HCT116 (cell line): ENCODE measurements around the gene CAPN1. TPM values are rescaled to one million over a fixed set of nuclear protein-coding genes. Genes with fewer than 3 reads are reported as not detected.

Experiments
- ATAC-seq: fragments of 200-7000 bp; cut with Tn5 transposase; 2 replicates; pipeline ENCODE4 v1.9.1; 2020; ENCODE audit warnings: mild to moderate bottlenecking, moderate library complexity
- BruUV-seq: library from RNA; stranded (reverse); fragments of 400-500 nt; replicated peaks from 2 replicates; lab custom pipeline; 2021; lab: Mats Ljungman, UMichigan
- CTCF ChIA-PET: fragments of 300-600 bp; sonication (Branson Sonifier 250); formaldehyde crosslinking; loops from one replicate; lab custom pipeline; 2021; ENCODE audit warnings: antibody characterized with exemption; lab: Charles Lee
- POLR2A ChIA-PET: fragments of 300-600, 350-600 bp; sonication (Branson Sonifier 250); formaldehyde crosslinking; loops from one replicate; lab custom pipeline; 2021; ENCODE audit warnings: antibody characterized with exemption; lab: Charles Lee
- RAD21 ChIA-PET, 2 experiments: fragments of 300-600 bp; sonication (Branson Sonifier 250); formaldehyde crosslinking; loops; one replicate each; lab custom pipeline; 2023; ENCODE audit warnings: low total read pairs in 2 of 2; ENCODE audit not compliant: uncharacterized antibody in 2 of 2, unreplicated experiment in 2 of 2, low non-redundant PET in 1 of 2; lab: Charles Lee
- DNase-seq: peaks from one replicate; pipeline ENCODE4 v3.0.0-alpha.2; 2010; ENCODE audit warnings: low read depth, low spot score
- H2AFZ ChIP-seq: fragments of 200-600 bp; shearing (Covaris generic), sonication (generic); 2 replicates; pipeline ENCODE4 v1.6.1; 2017; ENCODE audit warnings: low read depth, mixed run types, mixed read lengths, antibody characterized with exemption, low read length; ENCODE audit not compliant: poor library complexity, severe bottlenecking
- H3K27ac ChIP-seq: 2 replicates; pipeline ENCODE4 v1.5.1; 2012; ENCODE audit warnings: low read depth, low read length
- H3K27me3 ChIP-seq: fragments of 200-600 bp; sonication (generic); 2 replicates; pipeline ENCODE4 v1.6.1; 2016; ENCODE audit warnings: mixed run types, low read length, mixed read lengths; ENCODE audit not compliant: insufficient read depth
- H3K36me3 ChIP-seq, 2 experiments: fragments of 200-500 bp in 1 of 2; fragments of 200-600 bp in 1 of 2; sonication (Bioruptor generic) in 1 of 2; sonication (generic) in 1 of 2; 2 replicates each; pipeline versions ENCODE4 v1.5.1 to v1.6.1; 2014 to 2016; ENCODE audit warnings: low read length in 2 of 2, inconsistent platforms in 1 of 2, mixed read lengths in 1 of 2, mixed run types in 1 of 2; ENCODE audit not compliant: insufficient read depth in 2 of 2, control insufficient read depth in 1 of 2
- H3K4me1 ChIP-seq, 2 experiments: fragments of 200-600 bp in 1 of 2; sonication (generic) in 1 of 2; 2 replicates each; pipeline versions ENCODE4 v1.5.1 to v1.6.1; 2012 to 2017; ENCODE audit warnings: low read length in 2 of 2, inconsistent platforms in 1 of 2, mild to moderate bottlenecking in 1 of 2, mixed read lengths in 1 of 2, mixed run types in 1 of 2, moderate library complexity in 1 of 2; ENCODE audit not compliant: insufficient read depth in 2 of 2, control insufficient read depth in 1 of 2
- H3K4me2 ChIP-seq: fragments of 200-600 bp; sonication (generic); 2 replicates; pipeline ENCODE4 v1.6.1; 2017; ENCODE audit warnings: mixed run types, low read length, mixed read lengths
- H3K4me3 ChIP-seq, 2 experiments: fragments of 200-600 bp in 1 of 2; sonication (generic) in 1 of 2; replicated peaks in 1 of 2; 2 replicates each; pipeline ENCODE4 v1.5.1; 2011 to 2016; ENCODE audit warnings: low read length in 2 of 2, control low read depth in 1 of 2, low read depth in 1 of 2, mild to moderate bottlenecking in 1 of 2, mixed read lengths in 1 of 2, mixed run types in 1 of 2
- H3K79me2 ChIP-seq: fragments of 200-600 bp; sonication (generic); 2 replicates; pipeline ENCODE4 v1.6.1; 2017; ENCODE audit warnings: mild to moderate bottlenecking, mixed run types, low read length, moderate library complexity, mixed read lengths; ENCODE audit not compliant: insufficient read depth
- H3K9ac ChIP-seq: fragments of 200-600 bp; sonication (generic); 2 replicates; pipeline ENCODE4 v1.6.1; 2016; ENCODE audit warnings: low read length, mixed read lengths
- H3K9me2 ChIP-seq: fragments of 200-600 bp; sonication (generic), shearing (Covaris generic); 2 replicates; pipeline ENCODE4 v1.6.1; 2017; ENCODE audit warnings: mixed run types, mild to moderate bottlenecking, moderate library complexity; ENCODE audit not compliant: insufficient read depth
- H3K9me3 ChIP-seq, 2 experiments: fragments of 200-500 bp in 1 of 2; fragments of 200-600 bp in 1 of 2; sonication (Bioruptor generic) in 1 of 2; sonication (generic) in 1 of 2; 2 replicates each; pipeline ENCODE4 v1.6.1; 2014 to 2017; ENCODE audit warnings: low read length in 2 of 2, mixed read lengths in 2 of 2, inconsistent platforms in 1 of 2, low read depth in 1 of 2, mild to moderate bottlenecking in 1 of 2, mixed run types in 1 of 2, moderate library complexity in 1 of 2; ENCODE audit not compliant: control insufficient read depth in 1 of 2, insufficient read depth in 1 of 2
- H4K20me1 ChIP-seq: fragments of 200-600 bp; sonication (generic), shearing (Covaris generic); 2 replicates; pipeline ENCODE4 v1.6.1; 2017; ENCODE audit warnings: mixed run types, mild to moderate bottlenecking, moderate library complexity; ENCODE audit not compliant: insufficient read depth
- CBX3 ChIP-seq: IDR thresholded peaks from 2 replicates; pipeline ENCODE4 v1.6.1; 2012; ENCODE audit warnings: low read depth
- CTCF ChIP-seq, 3 experiments: fragments of 200-600 bp in 1 of 3; sonication (generic) in 1 of 3; IDR thresholded peaks in 2 of 3; conservative IDR thresholded peaks in 1 of 3; 2 replicates each; pipeline ENCODE4 v1.5.1; 2012 to 2017; ENCODE audit warnings: low read depth in 2 of 3, low read length in 2 of 3, antibody characterized with exemption in 1 of 3, borderline replicate concordance in 1 of 3, control low read depth in 1 of 3, mild to moderate bottlenecking in 1 of 3, mixed read lengths in 1 of 3, mixed run types in 1 of 3, moderate library complexity in 1 of 3; ENCODE audit not compliant: insufficient read depth in 1 of 3
- EGR1 ChIP-seq: IDR thresholded peaks from 2 replicates; pipeline ENCODE4 v1.6.1; 2012; ENCODE audit warnings: low read depth
- EZH2 ChIP-seq: fragments of 200-600 bp; sonication (generic); IDR thresholded peaks from 2 replicates; pipeline ENCODE4 v1.6.1; 2017; ENCODE audit warnings: antibody characterized with exemption, mixed run types
- EZH2phosphoT487 ChIP-seq: fragments of 200-600 bp; IDR thresholded peaks from 2 replicates; pipeline ENCODE4 v1.6.1; 2018; ENCODE audit warnings: antibody characterized with exemption, borderline replicate concordance
- JUND ChIP-seq: IDR thresholded peaks from 2 replicates; pipeline ENCODE4 v1.6.1; 2012
- RAD21 ChIP-seq: IDR thresholded peaks from 2 replicates; pipeline ENCODE4 v1.6.1; 2012; ENCODE audit warnings: low read depth, mild to moderate bottlenecking
- SP1 ChIP-seq: IDR thresholded peaks from 2 replicates; pipeline ENCODE4 v1.6.1; 2012; ENCODE audit warnings: low read depth
- YY1 ChIP-seq: IDR thresholded peaks from 2 replicates; pipeline ENCODE4 v1.6.1; 2011; ENCODE audit warnings: low read length, low read depth, moderate library complexity, mild to moderate bottlenecking; ENCODE audit not compliant: insufficient replicate concordance; ENCODE audit errors: extremely low read depth
- intact Hi-C: fragments of 100-400 bp; cut with micrococcal nuclease; formaldehyde crosslinking; loops from 2 replicates; pipeline ENCODE4 v1.10.0; 2022
- total RNA-seq: library from RNA; stranded (reverse); gene quantifications from one replicate; pipeline ENCODE4 v1.2.1, GENCODE V29; 2021; ENCODE audit not compliant: unreplicated experiment
- TF ChIP-seq, protein P1 (sequence below): IDR thresholded peaks from 2 replicates; pipeline ENCODE4 v1.6.1; 2011; ENCODE audit warnings: mild to moderate bottlenecking, low read length, moderate library complexity; ENCODE audit not compliant: insufficient replicate concordance; ENCODE audit errors: extremely low read depth
- TF ChIP-seq, protein P2 (sequence below): IDR thresholded peaks from 2 replicates; pipeline ENCODE4 v1.6.1; 2012; ENCODE audit warnings: low read depth

CAPN1 gene
- total RNA-seq, 1 experiment from 2014 or later: 279 TPM

DNA sequence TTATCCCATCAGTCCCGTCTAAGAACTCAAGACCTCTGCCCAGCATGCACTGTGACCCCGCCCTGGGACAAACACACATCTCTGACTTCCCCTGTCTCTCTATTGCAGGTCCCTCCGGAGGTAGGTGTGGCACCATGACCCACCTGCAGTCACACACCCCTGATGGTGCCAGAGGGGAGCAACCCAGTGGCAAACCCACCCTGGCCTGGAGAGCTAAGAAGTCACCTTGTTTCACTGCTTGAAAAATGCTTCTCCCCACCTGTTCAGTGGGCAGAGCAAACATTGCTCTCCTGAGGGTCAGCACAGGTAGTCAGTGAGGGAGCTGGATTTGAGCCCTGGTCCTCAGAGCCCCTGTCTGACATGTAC is 23.9 kb downstream of the CAPN1 start:
- no peaks in the 10 kb centered on the region for H3K9me2 ChIP-seq
- ATAC-seq (no peak), DNase-seq (no peak)
- CTCF ChIA-PET: no interaction called here
- no peaks in the 10 kb centered on the region for H4K20me1 ChIP-seq
- no peaks in the 10 kb centered on the region; a peak in 1 of 4 replicates for H3K4me1 ChIP-seq
- POLR2A ChIA-PET: no interaction called here
- BruUV-seq: no TSS peak
- no peak overlapping the region for H3K27ac ChIP-seq
- H3K4me3 ChIP-seq: no peak overlapping the region
- TF ChIP-seq, protein P1, sequence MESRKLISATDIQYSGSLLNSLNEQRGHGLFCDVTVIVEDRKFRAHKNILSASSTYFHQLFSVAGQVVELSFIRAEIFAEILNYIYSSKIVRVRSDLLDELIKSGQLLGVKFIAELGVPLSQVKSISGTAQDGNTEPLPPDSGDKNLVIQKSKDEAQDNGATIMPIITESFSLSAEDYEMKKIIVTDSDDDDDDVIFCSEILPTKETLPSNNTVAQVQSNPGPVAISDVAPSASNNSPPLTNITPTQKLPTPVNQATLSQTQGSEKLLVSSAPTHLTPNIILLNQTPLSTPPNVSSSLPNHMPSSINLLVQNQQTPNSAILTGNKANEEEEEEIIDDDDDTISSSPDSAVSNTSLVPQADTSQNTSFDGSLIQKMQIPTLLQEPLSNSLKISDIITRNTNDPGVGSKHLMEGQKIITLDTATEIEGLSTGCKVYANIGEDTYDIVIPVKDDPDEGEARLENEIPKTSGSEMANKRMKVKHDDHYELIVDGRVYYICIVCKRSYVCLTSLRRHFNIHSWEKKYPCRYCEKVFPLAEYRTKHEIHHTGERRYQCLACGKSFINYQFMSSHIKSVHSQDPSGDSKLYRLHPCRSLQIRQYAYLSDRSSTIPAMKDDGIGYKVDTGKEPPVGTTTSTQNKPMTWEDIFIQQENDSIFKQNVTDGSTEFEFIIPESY: no peak
- no peak for TF ChIP-seq EZH2phosphoT487
- no peak for TF ChIP-seq JUND
- TF ChIP-seq SP1: no peak
- TF ChIP-seq RAD21: no peak
- TF ChIP-seq EGR1: no peak
- TF ChIP-seq CBX3: no peak
- no peak for TF ChIP-seq CTCF (IDR thresholded peaks at IDR 0.05 in 2 of 3, conservative IDR thresholded peaks at IDR 0.05 in 1 of 3; ENCODE audit: borderline replicate concordance in 1 of 3, insufficient read depth in 1 of 3, low read depth in 2 of 3, low read length in 2 of 3)
- TF ChIP-seq, protein P2, sequence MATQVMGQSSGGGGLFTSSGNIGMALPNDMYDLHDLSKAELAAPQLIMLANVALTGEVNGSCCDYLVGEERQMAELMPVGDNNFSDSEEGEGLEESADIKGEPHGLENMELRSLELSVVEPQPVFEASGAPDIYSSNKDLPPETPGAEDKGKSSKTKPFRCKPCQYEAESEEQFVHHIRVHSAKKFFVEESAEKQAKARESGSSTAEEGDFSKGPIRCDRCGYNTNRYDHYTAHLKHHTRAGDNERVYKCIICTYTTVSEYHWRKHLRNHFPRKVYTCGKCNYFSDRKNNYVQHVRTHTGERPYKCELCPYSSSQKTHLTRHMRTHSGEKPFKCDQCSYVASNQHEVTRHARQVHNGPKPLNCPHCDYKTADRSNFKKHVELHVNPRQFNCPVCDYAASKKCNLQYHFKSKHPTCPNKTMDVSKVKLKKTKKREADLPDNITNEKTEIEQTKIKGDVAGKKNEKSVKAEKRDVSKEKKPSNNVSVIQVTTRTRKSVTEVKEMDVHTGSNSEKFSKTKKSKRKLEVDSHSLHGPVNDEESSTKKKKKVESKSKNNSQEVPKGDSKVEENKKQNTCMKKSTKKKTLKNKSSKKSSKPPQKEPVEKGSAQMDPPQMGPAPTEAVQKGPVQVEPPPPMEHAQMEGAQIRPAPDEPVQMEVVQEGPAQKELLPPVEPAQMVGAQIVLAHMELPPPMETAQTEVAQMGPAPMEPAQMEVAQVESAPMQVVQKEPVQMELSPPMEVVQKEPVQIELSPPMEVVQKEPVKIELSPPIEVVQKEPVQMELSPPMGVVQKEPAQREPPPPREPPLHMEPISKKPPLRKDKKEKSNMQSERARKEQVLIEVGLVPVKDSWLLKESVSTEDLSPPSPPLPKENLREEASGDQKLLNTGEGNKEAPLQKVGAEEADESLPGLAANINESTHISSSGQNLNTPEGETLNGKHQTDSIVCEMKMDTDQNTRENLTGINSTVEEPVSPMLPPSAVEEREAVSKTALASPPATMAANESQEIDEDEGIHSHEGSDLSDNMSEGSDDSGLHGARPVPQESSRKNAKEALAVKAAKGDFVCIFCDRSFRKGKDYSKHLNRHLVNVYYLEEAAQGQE: no peak
- no peak for TF ChIP-seq EZH2
- no peak for TF ChIP-seq YY1
- no peaks in the 10 kb centered on the region for H3K9me3 ChIP-seq
- no peaks in the 10 kb centered on the region for H3K79me2 ChIP-seq
- RAD21 ChIA-PET: no interaction called here
- H3K36me3 ChIP-seq: peaks cover 19 to 51% of the 10 kb centered on the region in 2 experiments
- no peak overlapping the region for H3K4me2 ChIP-seq
- H3K27me3 ChIP-seq: no peaks in the 10 kb centered on the region
- no peak overlapping the region for H2AFZ ChIP-seq
- intact Hi-C loops: loop anchor here (2.0 kb wide), 1 partner anchor 49 kb away; no protein-coding TSS in a partner anchor
- H3K9ac ChIP-seq: no peak overlapping the region
